IMR-90 (cell line): ENCODE measurements around the gene MTR. TPM values are rescaled to one million over a fixed set of nuclear protein-coding genes. Genes with fewer than 3 reads are reported as not detected.

Experiments used
- ATAC-seq: fragments of 200-7000 bp; cut with Tn5 transposase; 2 replicates; pipeline ENCODE4 v1.9.1; 2020; ENCODE audit warnings: low read depth, mild to moderate bottlenecking, moderate library complexity
- BruUV-seq: library from RNA; stranded (reverse); fragments of 400-500 nt; replicated peaks from 2 replicates; lab custom pipeline; 2021; lab: Mats Ljungman, UMichigan
- CTCF ChIA-PET: fragments of 300-600 bp; formaldehyde crosslinking; extraction: SDS; loops from one replicate; lab custom pipeline; 2021; ENCODE audit warnings: antibody characterized with exemption; lab: Yijun Ruan, JAX
- POLR2A ChIA-PET: fragments of 300-600 bp; sonication (Branson Sonifier 250); formaldehyde crosslinking; loops from one replicate; lab custom pipeline; 2022; ENCODE audit warnings: antibody characterized with exemption; ENCODE audit not compliant: unreplicated experiment; lab: Charles Lee
- DNase-seq: peaks from one replicate; pipeline ENCODE4 v3.0.0; 2013
- H2AFZ ChIP-seq: replicated peaks from 2 replicates; pipeline ENCODE3; 2013; ENCODE audit warnings: low read length, mild to moderate bottlenecking; ENCODE audit not compliant: poor library complexity
- H2AK5ac ChIP-seq: 2 replicates; pipeline ENCODE4 v1.6.1; 2013; ENCODE audit warnings: low read depth, low read length, inconsistent platforms
- H2AK9ac ChIP-seq: replicated peaks from 2 replicates; pipeline ENCODE3; 2013; ENCODE audit warnings: mild to moderate bottlenecking, low read depth, low read length, moderate library complexity; ENCODE audit not compliant: poor library complexity
- H2BK120ac ChIP-seq: 2 replicates; pipeline ENCODE4 v1.6.1; 2013; ENCODE audit warnings: low read depth, low read length, inconsistent platforms
- H2BK15ac ChIP-seq: 3 replicates; pipeline ENCODE4 v1.6.1; 2013; ENCODE audit warnings: low read depth, low read length, inconsistent platforms
- H2BK20ac ChIP-seq: 2 replicates; pipeline ENCODE4 v1.6.1; 2013; ENCODE audit warnings: low read depth, mild to moderate bottlenecking, inconsistent platforms, low read length, moderate library complexity
- H2BK5ac ChIP-seq: 2 replicates; pipeline ENCODE4 v1.6.1; 2013; ENCODE audit warnings: mild to moderate bottlenecking, low read depth, low read length, inconsistent platforms; ENCODE audit not compliant: poor library complexity, severe bottlenecking
- H3K14ac ChIP-seq: replicated peaks from 2 replicates; pipeline ENCODE4 v1.6.1; 2013; ENCODE audit warnings: low read depth, low read length, inconsistent platforms
- H3K18ac ChIP-seq: 2 replicates; pipeline ENCODE4 v1.6.1; 2013; ENCODE audit warnings: low read depth, low read length, control low read depth
- H3K23ac ChIP-seq: 2 replicates; pipeline ENCODE4 v1.6.1; 2013; ENCODE audit warnings: low read depth, low read length, inconsistent platforms
- H3K27ac ChIP-seq: 2 replicates; pipeline ENCODE4 v1.5.1; 2013; ENCODE audit warnings: mild to moderate bottlenecking, control low read depth, low read length; ENCODE audit not compliant: insufficient read depth
- H3K27me3 ChIP-seq: 2 replicates; pipeline ENCODE4 v1.6.1; 2013; ENCODE audit warnings: low read length; ENCODE audit not compliant: control insufficient read depth, insufficient read depth
- H3K36me3 ChIP-seq: 2 replicates; pipeline ENCODE4 v1.6.1; 2013; ENCODE audit warnings: low read length, mixed read lengths; ENCODE audit not compliant: control insufficient read depth, insufficient read depth
- H3K4ac ChIP-seq: 2 replicates; pipeline ENCODE4 v1.6.1; 2013; ENCODE audit warnings: low read depth, low read length, inconsistent platforms
- H3K4me1 ChIP-seq: 2 replicates; pipeline ENCODE4 v1.6.1; 2013; ENCODE audit warnings: low read length, mixed read lengths; ENCODE audit not compliant: control insufficient read depth, insufficient read depth
- H3K4me2 ChIP-seq: 2 replicates; pipeline ENCODE4 v1.6.1; 2013; ENCODE audit warnings: low read depth, mild to moderate bottlenecking, control low read depth, low read length, moderate library complexity
- H3K4me3 ChIP-seq: 2 replicates; pipeline ENCODE4 v1.5.1; 2013; ENCODE audit warnings: low read depth, mild to moderate bottlenecking, control low read depth, low read length, moderate library complexity; ENCODE audit not compliant: insufficient read depth
- H3K56ac ChIP-seq: 2 replicates; pipeline ENCODE4 v1.6.1; 2013; ENCODE audit warnings: low read length, inconsistent platforms; ENCODE audit not compliant: insufficient read depth; ENCODE audit errors: extremely low read depth
- H3K79me1 ChIP-seq, 2 experiments: 2 replicates each; pipeline ENCODE4 v1.6.1; 2013; ENCODE audit warnings: low read length in 2 of 2, inconsistent platforms in 1 of 2, low read depth in 1 of 2
- H3K9ac ChIP-seq: 2 replicates; pipeline ENCODE4 v1.6.1; 2013; ENCODE audit warnings: low read depth, low read length, control low read depth
- H3K9me1 ChIP-seq: 2 replicates; pipeline ENCODE4 v1.6.1; 2013; ENCODE audit warnings: low read length, inconsistent platforms; ENCODE audit not compliant: insufficient read depth
- H3K9me3 ChIP-seq: 2 replicates; pipeline ENCODE4 v1.6.1; 2013; ENCODE audit warnings: low read length; ENCODE audit not compliant: control insufficient read depth, insufficient read depth
- H4K20me1 ChIP-seq: 2 replicates; pipeline ENCODE4 v1.6.1; 2013; ENCODE audit warnings: low read length, inconsistent platforms; ENCODE audit not compliant: insufficient read depth
- H4K5ac ChIP-seq: 2 replicates; pipeline ENCODE4 v1.6.1; 2013; ENCODE audit warnings: mild to moderate bottlenecking, low read depth, low read length, control low read depth
- H4K8ac ChIP-seq, 2 experiments: 2 replicates each; pipeline ENCODE4 v1.6.1; 2013; ENCODE audit warnings: low read depth in 2 of 2, low read length in 2 of 2, control low read depth in 1 of 2, inconsistent platforms in 1 of 2
- H4K91ac ChIP-seq: 2 replicates; pipeline ENCODE4 v1.6.1; 2013; ENCODE audit warnings: low read depth, low read length, inconsistent platforms; ENCODE audit not compliant: insufficient read depth
- BHLHE40 ChIP-seq: fragments of 150-350 bp; IDR thresholded peaks from 2 replicates; pipeline ENCODE4 v1.6.1; 2016; ENCODE audit warnings: mild to moderate bottlenecking, low read depth, low read length
- CEBPB ChIP-seq: IDR thresholded peaks from 2 replicates; pipeline ENCODE4 v1.6.1; 2012; ENCODE audit warnings: low read depth, low read length, improper control_type of control experiment
- CHD1 ChIP-seq: IDR thresholded peaks from 2 replicates; pipeline ENCODE4 v1.6.1; 2012; ENCODE audit warnings: low read depth, low read length, improper control_type of control experiment
- FOS ChIP-seq: fragments of 150-350 bp; IDR thresholded peaks from 2 replicates; pipeline ENCODE4 v1.6.1; 2016; ENCODE audit warnings: low read depth, low read length
- MAFK ChIP-seq: IDR thresholded peaks from 2 replicates; pipeline ENCODE4 v1.6.1; 2012; ENCODE audit warnings: low read depth, low read length, improper control_type of control experiment
- MAZ ChIP-seq: IDR thresholded peaks from 2 replicates; pipeline ENCODE4 v1.6.1; 2012; ENCODE audit warnings: low read depth, mild to moderate bottlenecking, low read length, improper control_type of control experiment, moderate library complexity, borderline replicate concordance
- MXI1 ChIP-seq: IDR thresholded peaks from 2 replicates; pipeline ENCODE4 v1.6.1; 2012; ENCODE audit warnings: low read depth, mild to moderate bottlenecking, low read length, moderate library complexity, borderline replicate concordance
- NFE2L2 ChIP-seq: fragments of 150-350 bp; IDR thresholded peaks from 2 replicates; pipeline ENCODE4 v1.6.1; 2016; ENCODE audit warnings: low read depth, mild to moderate bottlenecking, low read length
- POLR2A ChIP-seq: IDR thresholded peaks from 2 replicates; pipeline ENCODE4 v1.6.1; 2012; ENCODE audit warnings: mild to moderate bottlenecking, low read depth, low read length
- RAD21 ChIP-seq: IDR thresholded peaks from 2 replicates; pipeline ENCODE4 v1.6.1; 2012; ENCODE audit warnings: low read length, improper control_type of control experiment
- RCOR1 ChIP-seq: IDR thresholded peaks from 2 replicates; pipeline ENCODE4 v1.6.1; 2012; ENCODE audit warnings: mild to moderate bottlenecking, low read length, improper control_type of control experiment; ENCODE audit not compliant: insufficient replicate concordance
- RFX5 ChIP-seq: IDR thresholded peaks from 2 replicates; pipeline ENCODE4 v1.8.0; 2012; ENCODE audit warnings: low read depth, mild to moderate bottlenecking, low read length, moderate library complexity
- SMC3 ChIP-seq: fragments of 150-350 bp; IDR thresholded peaks from 2 replicates; pipeline ENCODE4 v1.6.1; 2016; ENCODE audit warnings: low read depth, mild to moderate bottlenecking, antibody characterized with exemption, low read length, moderate library complexity
- USF2 ChIP-seq: fragments of 150-350 bp; IDR thresholded peaks from 2 replicates; pipeline ENCODE4 v1.6.1; 2017; ENCODE audit warnings: mild to moderate bottlenecking, antibody characterized with exemption, low read length, low read depth
- WGBS, 2 experiments: methylation state at CpG; one replicate each; pipeline versions ENCODE4 v1.1.5 to v1.1.7; 2013; ENCODE audit warnings: missing lambda C conversion rate in 2 of 2; ENCODE audit not compliant: insufficient read length in 1 of 2; ENCODE audit errors: extremely low coverage in 2 of 2; 5-methylcytosine and 5-hydroxymethylcytosine counted together
- dilution Hi-C: fragments of 300-500 bp; cut with HindIII; formaldehyde crosslinking; loops from one replicate; pipeline ENCODE4 v1.14.3; 2018; ENCODE audit warnings: low sequenced_read_pairs; ENCODE audit not compliant: unreplicated experiment
- in situ Hi-C: fragments of 300-500 bp; cut with MboI; formaldehyde crosslinking; loops from 3 replicates; pipeline ENCODE4 v1.14.3; 2019; ENCODE audit warnings: low sequenced_read_pairs, inconsistent platforms, mixed read lengths
- intact Hi-C: fragments of 100-400 bp; cut with micrococcal nuclease; formaldehyde crosslinking; loops from 2 replicates; pipeline ENCODE4 v1.10.0; 2022
- polyA plus RNA-seq, 3 experiments: library from polyadenylated mRNA; depleted of rRNA; stranded (reverse); fragments of >200 nt; gene quantifications; 2 replicates each; pipeline ENCODE4 v1.2.3, GENCODE V29; 2012; ENCODE audit warnings: low replicate concordance in 1 of 3
- total RNA-seq: library from RNA; depleted of rRNA; stranded (reverse); fragments of >200 nt; gene quantifications from 2 replicates; pipeline ENCODE4 v1.2.3, GENCODE V29; 2012
- TF ChIP-seq, protein P1 (sequence below): fragments of 150-350 bp; IDR thresholded peaks from 2 replicates; pipeline ENCODE4 v1.6.1; 2016; ENCODE audit warnings: low read depth, mild to moderate bottlenecking, low read length, moderate library complexity, borderline replicate concordance
- TF ChIP-seq, protein P2 (sequence below): conservative IDR thresholded peaks from 2 replicates; pipeline ENCODE4 v1.5.1; 2012; ENCODE audit warnings: mild to moderate bottlenecking, low read depth, low read length, improper control_type of control experiment

Gene MTR
- total and polyA plus RNA-seq, 2 of the 4 experiments (the other 2 are of a cell fraction) = 7.7 to 31.0 TPM

DNA sequence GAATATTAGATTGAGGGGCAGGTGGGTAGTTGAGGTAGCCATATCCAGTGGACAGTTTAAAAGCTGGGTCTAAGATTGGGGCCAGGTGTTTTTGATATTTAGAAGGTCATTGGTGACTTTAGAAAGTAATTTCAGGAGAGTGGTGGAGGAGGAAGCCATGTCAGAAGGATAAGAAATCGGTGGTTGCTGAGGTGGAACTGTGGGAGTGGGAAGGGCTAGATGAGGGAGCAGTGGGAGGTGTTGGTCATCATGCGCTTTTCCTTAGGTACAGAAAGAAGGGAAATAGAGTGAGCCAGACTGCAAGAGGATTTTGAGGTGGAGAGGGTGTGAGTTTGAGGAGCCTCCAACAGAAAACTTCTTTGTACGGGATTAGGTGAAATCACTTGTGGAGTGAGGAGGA, 7.2 kb downstream of the MTR start:
- H3K9me3 ChIP-seq = no peaks in the 10 kb centered on the region
- no TSS peak for BruUV-seq
- H3K79me1 ChIP-seq = peaks cover 25 to 31% of the 10 kb centered on the region in 2 experiments
- H4K20me1 ChIP-seq = no peaks in the 10 kb centered on the region
- no peak overlapping the region for H3K27ac ChIP-seq
- H3K27me3 ChIP-seq = no peaks in the 10 kb centered on the region
- in situ Hi-C loops = no loop called here
- intact Hi-C loops = no loop called here
- H3K18ac ChIP-seq = no peak overlapping the region
- H2BK15ac ChIP-seq = no peak overlapping the region
- no peak overlapping the region for H4K5ac ChIP-seq
- no peak overlapping the region for H3K4me3 ChIP-seq
- H2BK20ac ChIP-seq = no peak overlapping the region
- ChIA-PET CTCF (no interaction called here), POLR2A (no interaction called here)
- H3K14ac ChIP-seq = no peak overlapping the region
- H3K36me3 ChIP-seq = 0 out of 2 replicates have a peak, but pooled peaks cover 2% of the 10 kb centered on the region
- no peak overlapping the region for H2BK120ac ChIP-seq
- ATAC-seq = no peak
- no peaks in the 10 kb centered on the region for H3K4me1 ChIP-seq
- no peak overlapping the region for H2BK5ac ChIP-seq
- dilution Hi-C loops = no loop called here
- no peak overlapping the region for H3K4me2 ChIP-seq
- 100% methylated on average over 3 of the region's 3 CpGs; no CpG with 5 or more reads in 1 of the 2 experiments for WGBS, 2 experiments
- no peaks in the 10 kb centered on the region for H3K9me1 ChIP-seq
- H3K56ac ChIP-seq = no peak overlapping the region
- no peak overlapping the region for H3K4ac ChIP-seq
- no peak overlapping the region for H3K9ac ChIP-seq
- no peak for TF ChIP-seq POLR2A
- no peak for TF ChIP-seq RAD21
- no peak for TF ChIP-seq NFE2L2
- TF ChIP-seq SMC3 = no peak
- no peak for TF ChIP-seq MXI1
- TF ChIP-seq, protein P1, sequence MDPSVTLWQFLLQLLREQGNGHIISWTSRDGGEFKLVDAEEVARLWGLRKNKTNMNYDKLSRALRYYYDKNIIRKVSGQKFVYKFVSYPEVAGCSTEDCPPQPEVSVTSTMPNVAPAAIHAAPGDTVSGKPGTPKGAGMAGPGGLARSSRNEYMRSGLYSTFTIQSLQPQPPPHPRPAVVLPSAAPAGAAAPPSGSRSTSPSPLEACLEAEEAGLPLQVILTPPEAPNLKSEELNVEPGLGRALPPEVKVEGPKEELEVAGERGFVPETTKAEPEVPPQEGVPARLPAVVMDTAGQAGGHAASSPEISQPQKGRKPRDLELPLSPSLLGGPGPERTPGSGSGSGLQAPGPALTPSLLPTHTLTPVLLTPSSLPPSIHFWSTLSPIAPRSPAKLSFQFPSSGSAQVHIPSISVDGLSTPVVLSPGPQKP = no peak
- TF ChIP-seq MAFK = no peak
- TF ChIP-seq, protein P2, sequence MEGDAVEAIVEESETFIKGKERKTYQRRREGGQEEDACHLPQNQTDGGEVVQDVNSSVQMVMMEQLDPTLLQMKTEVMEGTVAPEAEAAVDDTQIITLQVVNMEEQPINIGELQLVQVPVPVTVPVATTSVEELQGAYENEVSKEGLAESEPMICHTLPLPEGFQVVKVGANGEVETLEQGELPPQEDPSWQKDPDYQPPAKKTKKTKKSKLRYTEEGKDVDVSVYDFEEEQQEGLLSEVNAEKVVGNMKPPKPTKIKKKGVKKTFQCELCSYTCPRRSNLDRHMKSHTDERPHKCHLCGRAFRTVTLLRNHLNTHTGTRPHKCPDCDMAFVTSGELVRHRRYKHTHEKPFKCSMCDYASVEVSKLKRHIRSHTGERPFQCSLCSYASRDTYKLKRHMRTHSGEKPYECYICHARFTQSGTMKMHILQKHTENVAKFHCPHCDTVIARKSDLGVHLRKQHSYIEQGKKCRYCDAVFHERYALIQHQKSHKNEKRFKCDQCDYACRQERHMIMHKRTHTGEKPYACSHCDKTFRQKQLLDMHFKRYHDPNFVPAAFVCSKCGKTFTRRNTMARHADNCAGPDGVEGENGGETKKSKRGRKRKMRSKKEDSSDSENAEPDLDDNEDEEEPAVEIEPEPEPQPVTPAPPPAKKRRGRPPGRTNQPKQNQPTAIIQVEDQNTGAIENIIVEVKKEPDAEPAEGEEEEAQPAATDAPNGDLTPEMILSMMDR = no peak
- TF ChIP-seq RCOR1 = no peak
- no peak for TF ChIP-seq CEBPB
- TF ChIP-seq FOS = no peak
- TF ChIP-seq RFX5 = no peak
- TF ChIP-seq BHLHE40 = no peak
- TF ChIP-seq MAZ = no peak
- TF ChIP-seq CHD1 = no peak
- no peak for TF ChIP-seq USF2
- no peak overlapping the region for H3K23ac ChIP-seq
- no peak overlapping the region for H4K8ac ChIP-seq
- DNase-seq = no peak
- H2AK9ac ChIP-seq = no peak overlapping the region
- no peak overlapping the region for H2AFZ ChIP-seq
- no peak overlapping the region for H4K91ac ChIP-seq
- no peak overlapping the region for H2AK5ac ChIP-seq
